ENCODE measurements around the gene ACSL3.

DNA sequence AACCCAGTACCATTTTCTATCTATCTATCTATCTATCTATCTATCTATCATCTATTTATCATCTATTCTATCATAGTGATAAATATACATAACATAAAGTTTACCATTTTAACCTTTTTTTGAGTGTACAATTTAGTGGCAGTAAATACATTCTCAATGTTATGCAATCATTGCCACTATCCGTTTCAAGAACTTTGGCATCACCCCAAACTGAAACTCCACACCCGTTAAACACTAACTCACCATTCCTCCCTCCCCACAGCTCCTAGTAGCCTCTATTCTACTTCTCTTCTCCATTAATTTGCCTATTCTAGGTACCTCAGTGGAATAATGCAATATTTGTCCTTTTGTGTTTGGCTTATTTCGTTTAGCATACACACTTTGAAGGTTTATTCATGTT is 108.7 kb downstream of the ACSL3 start:
- no peak for TF ChIP-seq POLR2A (IDR thresholded peaks at IDR 0.05)
- TF ChIP-seq, protein P1, sequence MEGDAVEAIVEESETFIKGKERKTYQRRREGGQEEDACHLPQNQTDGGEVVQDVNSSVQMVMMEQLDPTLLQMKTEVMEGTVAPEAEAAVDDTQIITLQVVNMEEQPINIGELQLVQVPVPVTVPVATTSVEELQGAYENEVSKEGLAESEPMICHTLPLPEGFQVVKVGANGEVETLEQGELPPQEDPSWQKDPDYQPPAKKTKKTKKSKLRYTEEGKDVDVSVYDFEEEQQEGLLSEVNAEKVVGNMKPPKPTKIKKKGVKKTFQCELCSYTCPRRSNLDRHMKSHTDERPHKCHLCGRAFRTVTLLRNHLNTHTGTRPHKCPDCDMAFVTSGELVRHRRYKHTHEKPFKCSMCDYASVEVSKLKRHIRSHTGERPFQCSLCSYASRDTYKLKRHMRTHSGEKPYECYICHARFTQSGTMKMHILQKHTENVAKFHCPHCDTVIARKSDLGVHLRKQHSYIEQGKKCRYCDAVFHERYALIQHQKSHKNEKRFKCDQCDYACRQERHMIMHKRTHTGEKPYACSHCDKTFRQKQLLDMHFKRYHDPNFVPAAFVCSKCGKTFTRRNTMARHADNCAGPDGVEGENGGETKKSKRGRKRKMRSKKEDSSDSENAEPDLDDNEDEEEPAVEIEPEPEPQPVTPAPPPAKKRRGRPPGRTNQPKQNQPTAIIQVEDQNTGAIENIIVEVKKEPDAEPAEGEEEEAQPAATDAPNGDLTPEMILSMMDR (IDR thresholded peaks at IDR 0.05), result no peak

All from prostate gland (tissue), 2 donors.